Ammon's horn (tissue), 1 donor: ENCODE data around the gene THSD7B.

Experiments
- DNase-seq: peaks from one replicate; pipeline ENCODE4 v3.0.0-alpha.2; 2016; ENCODE audit warnings: low spot score

Gene THSD7B

DNA sequence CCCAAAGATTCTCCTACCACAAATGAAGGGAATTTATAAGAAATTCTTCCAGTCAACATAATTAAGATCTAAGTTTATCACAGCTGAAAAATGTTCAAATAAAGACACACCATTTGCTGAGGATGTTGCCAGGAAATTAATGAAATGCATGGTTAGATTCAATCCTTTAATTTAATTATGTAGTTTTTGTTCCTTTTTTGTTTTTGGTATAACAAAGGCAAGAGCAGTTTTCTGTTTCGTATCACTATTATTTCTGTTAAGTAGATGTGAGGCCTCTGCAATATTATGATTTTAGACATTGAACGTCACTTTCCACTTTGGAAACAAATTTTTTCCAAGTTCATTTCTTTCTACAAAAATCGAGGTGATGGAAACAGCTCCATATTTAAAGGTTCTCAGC lies 440.0 kb downstream of the THSD7B start:
- DNase-seq: no peak

DNA sequence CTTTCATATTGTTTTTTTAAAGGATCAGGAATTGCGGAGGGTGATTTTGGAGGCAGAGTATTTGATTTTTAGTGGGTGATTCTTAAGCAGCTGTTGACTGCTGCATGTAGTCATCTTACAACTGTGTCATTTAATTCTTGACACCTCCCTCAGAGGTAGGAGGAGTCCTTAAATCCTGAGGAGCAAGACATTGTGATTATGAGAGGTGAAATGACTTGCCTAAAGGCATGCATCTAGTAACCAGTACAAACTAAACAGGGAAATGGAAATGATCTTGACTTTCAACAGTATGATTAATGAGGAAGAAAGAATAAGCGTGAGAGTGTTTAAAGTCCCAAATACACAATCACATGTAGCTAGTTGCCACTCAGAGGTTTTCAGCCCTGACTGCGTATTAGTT lies 440.7 kb downstream of the THSD7B start:
- no peak for DNase-seq

DNA sequence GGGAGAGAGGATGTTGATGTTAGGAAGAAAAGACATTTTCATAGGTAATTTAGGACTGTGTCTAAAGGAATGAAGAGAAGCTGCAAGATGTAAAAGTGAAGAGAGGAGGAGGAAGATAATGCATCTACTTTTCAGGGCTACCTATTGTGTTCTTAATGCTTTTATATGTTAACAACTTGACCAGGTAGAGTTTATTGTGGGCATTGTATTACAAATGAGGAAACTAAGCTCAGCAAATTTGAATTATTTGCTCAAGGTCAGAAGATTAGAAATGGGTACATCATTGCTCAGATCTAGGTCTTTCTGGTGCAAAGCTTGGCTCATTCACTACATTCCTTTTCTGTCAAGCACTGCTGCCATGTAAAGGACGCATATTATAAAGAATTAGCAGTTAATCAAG lies 441.7 kb downstream of the THSD7B start:
- no peak for DNase-seq

DNA sequence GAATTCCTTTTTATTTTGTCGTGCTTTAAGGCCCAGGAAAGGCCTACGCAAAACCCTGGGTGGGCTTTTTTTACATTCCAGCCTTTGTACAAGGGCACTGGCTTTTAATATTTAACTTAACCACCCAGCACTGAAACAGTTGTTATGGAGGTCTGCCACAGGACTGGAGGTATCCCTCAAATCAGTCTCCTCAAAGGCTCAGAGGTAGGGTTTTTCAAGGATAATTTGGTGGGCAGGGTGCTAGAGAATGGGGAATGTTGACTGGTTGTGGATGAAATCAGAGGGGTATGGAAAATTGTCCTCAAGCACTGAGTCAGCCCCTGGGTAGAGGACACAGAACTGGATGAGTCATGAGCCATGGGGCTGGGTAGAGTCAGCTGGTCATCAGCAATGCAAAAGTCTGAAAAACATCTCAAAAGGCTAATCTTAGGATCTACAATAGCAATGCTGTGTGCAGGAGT lies 443.1 kb downstream of the THSD7B start:
- DNase-seq: no peak

DNA sequence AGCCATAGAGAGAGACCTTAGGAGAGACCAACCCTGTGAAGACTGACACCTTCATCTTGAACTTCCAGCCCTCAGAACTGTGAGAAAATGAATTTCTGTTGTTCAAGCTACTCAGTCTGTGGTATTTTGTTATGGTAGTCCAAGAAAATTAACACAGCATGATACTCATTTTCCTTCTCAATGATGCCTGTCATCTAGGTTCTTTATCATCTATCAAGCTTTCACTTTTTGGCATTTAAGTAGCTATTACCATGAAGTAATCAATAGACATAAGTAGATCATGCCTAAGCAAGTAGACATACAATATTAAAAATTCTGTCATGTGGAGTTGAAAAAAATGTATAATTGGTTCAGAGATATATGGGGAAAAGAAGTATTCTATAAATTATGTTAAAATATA lies 444.7 kb downstream of the THSD7B start:
- DNase-seq: no peak

DNA sequence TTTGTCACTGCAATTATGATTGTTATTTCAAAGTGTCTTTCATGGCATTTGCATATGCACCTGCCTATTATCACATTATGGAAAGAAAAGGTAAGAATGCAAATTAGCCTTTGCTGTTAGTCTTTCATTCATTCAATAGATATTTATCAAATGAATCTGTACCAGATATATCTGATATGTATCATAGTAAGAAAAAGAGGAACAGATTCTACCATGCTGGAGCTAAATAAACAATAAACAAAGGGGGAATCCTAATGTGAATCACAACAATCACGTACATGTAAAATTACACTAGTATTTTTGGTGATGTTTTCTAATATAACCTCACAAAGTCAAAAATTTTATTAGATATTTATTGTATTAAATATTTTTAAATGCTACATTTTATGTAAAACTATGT lies 446.4 kb downstream of the THSD7B start:
- DNase-seq: no peak

DNA sequence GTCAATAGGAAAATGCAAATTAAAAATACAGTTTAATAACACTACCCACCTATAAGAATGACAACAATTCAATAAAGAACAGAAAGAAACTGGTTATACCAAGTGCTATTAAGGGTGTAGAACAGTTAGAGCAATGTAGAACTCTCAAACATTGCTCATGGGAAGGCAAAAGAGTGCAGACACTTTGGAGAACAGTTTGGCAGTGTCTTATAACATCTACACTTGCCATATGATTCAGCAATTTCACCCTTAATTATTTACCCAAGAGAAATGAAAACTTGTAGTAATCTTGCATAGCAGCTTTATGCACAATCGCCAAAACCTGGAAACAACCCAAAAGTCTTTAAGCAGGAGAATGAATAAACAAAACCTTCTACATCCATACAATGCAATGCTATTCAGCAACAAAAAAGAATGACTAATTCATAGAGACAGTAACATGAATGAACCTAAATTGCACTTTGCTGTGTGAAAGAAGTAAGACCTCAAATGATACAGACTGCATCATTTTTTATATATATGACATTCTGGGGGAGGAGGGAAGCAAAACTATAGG lies 455.2 kb downstream of the THSD7B start:
- DNase-seq: no peak

DNA sequence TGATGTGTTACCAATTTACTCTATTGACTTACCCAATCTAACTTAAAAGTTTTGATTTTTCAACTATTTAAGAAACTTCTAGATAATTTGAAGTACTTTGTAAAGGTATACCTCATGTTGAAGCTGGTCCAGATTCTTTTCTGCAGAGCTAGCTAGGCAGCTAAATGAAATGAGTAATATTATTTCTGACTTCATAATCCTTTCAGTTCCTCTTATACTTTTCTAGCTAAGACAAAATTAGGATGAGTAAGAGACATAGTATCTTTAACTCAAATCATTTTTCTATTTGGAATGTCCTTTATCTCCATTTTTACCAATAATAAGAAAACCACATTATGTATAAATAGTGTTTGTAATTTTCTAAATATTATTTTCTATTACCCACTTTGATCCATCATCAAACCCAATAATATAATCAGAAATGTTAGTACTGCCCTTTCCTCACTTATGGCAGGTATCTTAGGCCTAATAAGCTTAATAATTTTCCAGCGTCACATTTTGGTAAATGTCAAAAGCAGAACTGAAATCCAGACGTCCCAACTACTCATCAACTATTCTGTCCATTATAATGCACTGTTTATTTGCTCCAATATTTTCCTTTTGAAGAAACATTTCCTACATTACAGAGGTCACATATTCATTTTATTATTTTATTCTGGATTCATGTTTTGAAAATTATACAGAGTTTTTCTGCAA lies 456.6 kb downstream of the THSD7B start:
- DNase-seq: no peak

DNA sequence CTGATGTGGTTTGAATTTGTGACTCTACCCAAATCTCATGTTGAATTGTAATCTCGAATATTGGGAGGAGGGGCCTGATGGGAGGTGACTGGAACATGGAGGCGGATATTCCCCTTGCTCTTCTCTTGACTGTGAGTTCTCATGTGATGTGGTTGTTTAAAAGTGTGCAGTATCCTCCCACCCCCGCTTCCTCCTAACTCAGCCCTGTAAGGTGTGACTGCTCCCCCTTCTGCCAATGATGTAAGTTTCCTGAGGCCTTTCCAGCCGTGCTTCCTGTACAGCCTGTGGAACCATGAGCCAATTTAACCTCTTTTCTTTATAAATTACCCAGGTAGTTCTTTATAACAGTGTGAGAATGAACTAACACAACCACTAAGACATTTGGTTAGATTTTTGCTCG lies 458.4 kb downstream of the THSD7B start:
- DNase-seq: no peak

DNA sequence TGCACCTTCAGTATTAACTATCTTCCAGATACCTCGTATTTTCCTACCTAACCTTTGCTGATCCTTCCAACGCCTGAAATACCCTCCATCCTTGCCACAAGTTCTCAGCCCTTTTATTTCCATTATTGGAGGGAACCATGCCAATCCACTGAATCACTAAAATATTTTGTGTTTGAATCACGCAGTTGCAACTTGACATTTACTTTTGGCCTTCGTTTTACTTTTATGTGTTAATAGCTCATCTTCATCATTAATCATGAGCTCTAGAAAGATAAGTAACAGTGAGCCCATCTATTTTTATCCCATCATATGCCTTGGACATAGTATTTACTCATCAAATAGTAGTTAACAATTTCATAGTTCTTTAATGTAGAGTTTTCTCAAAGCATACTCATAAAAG lies 463.2 kb downstream of the THSD7B start:
- no peak for DNase-seq

DNA sequence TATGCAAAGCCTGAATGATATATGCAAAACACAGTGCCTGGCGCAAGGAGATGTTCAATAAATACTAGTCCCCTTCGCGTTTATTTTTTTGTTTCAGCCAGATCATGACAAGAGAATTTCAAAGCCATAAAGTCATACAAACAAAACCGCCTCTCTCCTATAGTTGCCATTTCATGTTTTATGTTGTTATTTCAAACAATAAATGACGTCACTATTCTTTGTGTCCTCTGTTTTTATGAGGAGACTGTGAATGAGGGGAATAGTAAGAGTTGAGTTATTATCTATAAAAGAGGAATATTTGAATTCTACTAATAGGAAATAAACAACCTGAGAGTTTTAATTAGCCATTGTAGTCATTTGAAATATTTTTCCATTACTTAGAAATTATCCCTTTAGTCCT lies 464.5 kb downstream of the THSD7B start:
- no peak for DNase-seq

DNA sequence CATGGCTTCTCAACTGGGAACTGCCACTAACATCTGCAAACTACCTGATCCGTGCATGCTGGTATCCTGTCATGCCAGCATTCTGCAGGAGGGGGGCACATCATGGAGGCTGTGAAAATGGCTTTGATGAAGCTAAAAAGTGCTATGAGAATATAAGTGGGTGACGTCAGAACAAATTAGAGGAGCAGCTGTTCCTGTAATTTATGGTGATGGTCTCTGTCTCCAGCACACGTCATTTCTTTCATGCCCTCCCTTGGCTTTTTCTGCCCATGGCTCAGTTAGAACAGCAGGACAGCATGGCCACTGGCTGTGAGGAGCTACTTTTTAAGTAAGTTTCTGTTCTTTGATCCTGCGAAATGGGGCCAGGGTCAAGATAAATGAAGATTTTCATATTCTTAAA lies 466.3 kb downstream of the THSD7B start:
- DNase-seq: no peak

DNA sequence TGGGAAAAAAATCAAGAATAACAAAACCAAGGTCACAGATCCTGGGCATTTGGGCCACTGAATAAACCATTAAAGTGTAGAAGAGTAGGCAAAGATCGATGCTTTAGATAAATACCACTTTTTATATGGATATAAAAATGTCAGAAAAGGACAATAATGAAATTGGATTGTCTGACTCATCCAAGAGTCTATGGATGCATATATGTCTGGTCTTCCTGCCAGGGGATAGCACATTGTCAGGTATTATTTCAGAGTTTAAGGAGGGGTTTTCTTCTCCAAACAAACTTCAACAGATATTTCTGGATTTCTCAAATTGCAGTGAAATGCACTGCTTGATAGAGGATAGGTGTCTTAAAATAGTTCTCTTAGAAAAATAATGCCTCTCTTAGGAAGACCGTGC lies 466.7 kb downstream of the THSD7B start:
- DNase-seq: no peak

DNA sequence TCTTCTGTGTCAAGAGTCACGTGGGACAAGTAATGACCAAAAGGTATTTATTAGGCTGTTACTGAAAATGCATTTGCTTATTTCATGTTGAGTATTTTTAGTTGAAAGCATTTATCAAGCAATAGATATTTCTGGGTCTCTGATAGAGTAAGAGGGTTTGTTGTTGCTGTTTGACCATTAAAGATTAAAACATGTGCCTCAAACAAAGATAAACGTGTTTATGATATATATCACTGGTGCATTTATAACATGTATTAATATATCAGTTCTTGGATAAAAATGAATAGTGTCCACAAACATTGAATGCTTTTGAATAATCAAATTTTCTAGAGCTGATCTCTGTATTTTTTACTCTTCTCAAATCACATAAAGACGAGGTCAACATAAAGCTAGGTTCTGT lies 467.7 kb downstream of the THSD7B start:
- no peak for DNase-seq

DNA sequence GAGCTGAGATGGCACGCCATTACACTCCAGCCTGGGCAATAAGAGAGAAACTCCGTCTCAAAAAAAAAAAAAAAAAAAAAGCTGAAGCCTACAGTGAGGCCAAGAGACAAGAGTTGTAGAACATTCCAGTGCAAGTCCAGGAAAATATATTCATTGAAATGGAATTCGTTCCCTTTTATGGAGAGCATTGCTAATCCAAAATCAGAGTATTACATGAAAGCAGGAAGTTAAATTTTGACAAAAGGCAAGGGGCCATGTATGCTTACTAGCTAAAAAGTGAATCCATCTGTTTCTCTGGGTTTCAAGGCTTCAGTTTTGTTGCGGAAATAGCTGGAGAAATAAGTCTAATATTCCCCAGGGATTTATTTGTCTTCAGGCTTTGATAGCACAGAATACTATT lies 471.7 kb downstream of the THSD7B start:
- no peak for DNase-seq

DNA sequence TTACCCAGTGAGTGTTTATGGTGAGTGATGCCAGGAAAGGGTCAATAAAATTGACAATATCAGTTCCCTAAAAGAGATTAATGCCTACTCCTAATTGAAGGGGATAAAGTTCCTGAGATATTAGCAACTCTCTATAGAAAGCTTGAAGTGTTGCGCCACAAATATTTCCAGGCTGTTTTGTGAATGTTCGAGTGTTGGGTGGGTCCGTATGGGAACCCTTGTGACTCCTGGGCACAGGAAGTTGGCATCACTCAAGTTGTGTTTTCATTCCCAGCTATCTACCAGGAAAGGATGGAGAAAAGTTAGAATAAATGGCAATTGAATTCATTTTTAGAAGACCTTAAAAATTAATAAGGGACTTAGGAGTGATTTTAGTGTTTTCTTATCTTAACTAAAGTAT lies 472.7 kb downstream of the THSD7B start:
- no peak for DNase-seq

DNA sequence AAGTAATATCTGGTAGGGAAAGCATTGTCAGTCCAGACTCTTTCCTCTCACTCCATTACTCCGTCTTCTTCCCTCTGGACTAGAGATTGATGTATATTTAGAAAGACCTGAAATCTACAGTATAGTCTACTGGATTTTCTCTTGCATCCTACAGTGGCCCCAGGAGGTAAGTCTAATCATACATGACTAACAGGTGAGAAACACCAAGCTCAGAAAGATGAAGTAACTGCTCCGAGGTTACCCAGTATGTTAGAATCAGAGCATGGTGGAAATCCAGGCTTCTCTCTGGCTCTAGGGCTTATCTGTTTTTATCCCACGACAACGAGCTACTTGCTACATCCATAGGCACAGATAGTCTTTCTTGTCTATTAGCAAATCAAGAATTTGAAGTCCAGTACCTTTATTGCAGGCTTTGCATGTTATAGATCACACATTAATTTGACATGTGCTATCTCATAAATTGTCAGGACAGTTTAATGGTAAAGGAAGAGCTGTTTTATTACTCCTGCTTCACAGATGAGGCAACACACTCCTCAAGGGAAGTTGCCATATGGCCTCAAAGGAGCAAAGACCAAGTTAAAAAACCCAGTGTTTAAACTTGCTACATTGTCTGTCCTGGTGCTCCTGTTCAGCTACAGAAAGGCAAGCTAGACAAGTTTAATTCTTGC lies 484.3 kb downstream of the THSD7B start:
- no peak for DNase-seq

DNA sequence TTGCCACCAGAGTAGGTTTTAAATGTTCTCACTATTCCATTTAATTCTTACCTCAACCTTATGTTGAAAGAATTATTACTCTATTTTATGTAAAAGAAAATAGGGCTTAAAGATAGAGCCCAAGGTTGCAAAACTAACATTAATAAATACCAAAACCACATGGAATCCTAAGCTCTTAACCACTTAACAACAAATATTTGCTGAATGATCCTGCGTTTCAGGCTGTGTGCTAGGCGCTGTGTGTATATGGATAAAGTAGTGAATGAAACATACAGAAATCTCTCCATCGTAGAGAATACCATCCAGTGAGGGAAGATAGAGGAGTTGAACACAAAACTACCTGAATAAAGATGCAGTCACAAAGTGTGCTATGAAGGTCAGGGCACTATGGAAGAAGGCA lies 485.1 kb downstream of the THSD7B start:
- no peak for DNase-seq

DNA sequence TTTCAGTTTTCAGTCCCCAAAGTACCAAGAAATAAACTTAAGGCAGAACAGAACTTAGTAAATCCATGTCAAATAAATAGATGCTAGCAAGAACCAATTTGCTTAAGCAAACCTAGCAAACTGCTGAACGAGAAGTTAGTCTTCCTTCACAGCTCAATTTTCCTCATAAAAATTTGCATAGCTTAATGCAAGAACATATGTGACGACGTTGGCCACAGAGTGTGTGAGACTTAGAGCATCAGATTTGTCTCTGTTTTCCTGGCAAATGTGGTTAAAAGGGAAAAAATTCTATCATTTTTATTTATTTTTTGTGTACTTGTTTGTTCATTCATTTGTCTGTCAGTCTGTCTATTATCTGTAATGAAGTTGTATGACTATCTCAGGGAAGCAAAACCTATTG lies 485.7 kb downstream of the THSD7B start:
- DNase-seq: no peak

DNA sequence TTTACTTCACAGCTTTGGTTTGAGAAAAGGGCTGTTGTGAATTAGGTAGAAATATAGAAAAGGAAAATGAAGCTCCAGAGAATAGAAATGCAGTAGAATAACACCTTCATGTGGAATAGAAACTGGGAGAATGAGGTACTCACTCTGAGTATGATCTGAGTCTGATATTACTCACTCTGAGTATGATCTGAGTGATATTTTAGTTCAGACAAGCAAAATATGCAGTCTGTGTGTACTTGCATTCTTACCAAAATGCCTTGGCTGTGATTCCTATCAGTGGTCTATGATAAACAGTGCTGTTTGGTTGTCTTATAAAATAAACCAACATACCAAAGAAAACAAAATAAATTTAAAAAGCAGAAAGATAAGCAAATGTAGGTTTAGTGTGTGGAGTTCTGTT lies 487.6 kb downstream of the THSD7B start:
- DNase-seq: no peak

DNA sequence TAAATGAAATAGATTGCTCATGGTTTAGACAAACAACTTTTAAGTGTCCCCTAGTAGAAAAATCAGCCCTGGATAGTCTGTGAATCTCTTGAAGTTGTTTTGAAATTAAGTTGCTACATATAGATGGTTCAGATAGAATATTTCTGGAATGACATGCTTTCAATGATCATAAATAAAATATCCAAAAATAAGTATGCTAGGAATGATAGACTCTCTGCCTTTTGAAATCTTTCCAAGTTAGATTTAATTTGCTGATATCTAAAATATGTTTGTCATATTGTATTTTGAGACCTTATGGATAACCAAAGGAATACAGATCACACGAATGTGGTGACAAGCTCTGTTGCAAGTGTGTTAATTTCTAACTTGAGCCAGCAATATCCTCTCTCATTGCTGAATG lies 488.7 kb downstream of the THSD7B start:
- no peak for DNase-seq

DNA sequence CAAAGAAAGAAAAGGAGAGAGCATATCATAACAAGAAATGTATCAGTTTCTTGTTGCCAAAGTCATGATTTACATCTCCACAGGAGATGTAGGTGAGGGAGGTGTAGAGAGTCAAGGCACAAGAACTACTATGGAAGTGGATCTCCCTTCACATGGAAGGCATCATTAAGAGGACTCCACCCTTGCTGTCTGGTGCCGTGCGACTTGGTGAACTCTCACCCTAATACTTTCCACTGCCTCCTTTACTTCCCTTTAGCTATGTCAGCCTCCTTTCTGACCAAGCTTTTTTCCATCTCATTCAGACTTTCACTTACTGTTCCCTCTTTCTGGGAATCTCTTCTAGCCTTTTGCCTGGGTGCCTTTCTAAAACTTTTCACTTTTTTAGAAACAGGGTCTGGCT lies 490.0 kb downstream of the THSD7B start:
- DNase-seq: no peak

DNA sequence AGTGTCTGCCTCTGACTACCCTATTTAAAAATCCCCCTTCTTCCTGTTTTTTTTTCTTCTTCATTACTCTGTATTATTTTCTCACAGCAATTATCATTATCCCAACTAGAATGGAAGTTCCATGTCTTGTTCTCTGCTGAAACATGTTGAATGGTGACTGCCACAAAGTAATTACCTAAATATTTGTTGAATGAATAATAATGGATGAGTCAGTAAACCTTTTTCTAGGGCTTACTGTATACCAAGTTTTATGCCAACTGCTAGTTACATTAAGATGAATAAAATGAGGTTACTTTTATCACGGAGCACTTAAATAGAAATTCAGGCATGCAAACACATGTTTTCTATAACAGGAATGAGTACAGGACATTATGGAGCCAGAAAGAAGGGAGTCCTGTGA lies 490.6 kb downstream of the THSD7B start:
- no peak for DNase-seq
